Fibroblast of lung (primary cell): ENCODE data around the gene PARP8. TPM values are rescaled to one million over a fixed set of nuclear protein-coding genes. Genes with fewer than 3 reads are reported as not detected.
"Not testable (repeated sequence)": the region's sequence is repeated elsewhere in the genome, so short reads cannot be mapped to it uniquely, and the experiment has no call there.

Experiments used
- DNase-seq, 2 donors: peaks; one replicate each; pipeline versions ENCODE4 v3.0.0 to v3.0.0-alpha.2; 2010; ENCODE audit warnings: low read depth in 2 of 2
- H2AFZ ChIP-seq: 2 replicates; pipeline ENCODE4 v1.5.1; 2012; ENCODE audit warnings: low read length, control low read depth, inconsistent platforms
- H3K27ac ChIP-seq: 2 replicates; pipeline ENCODE4 v1.5.1; 2011; ENCODE audit warnings: low read length, control low read depth; ENCODE audit not compliant: insufficient read depth
- H3K27me3 ChIP-seq: 2 replicates; pipeline ENCODE4 v1.5.1; 2011; ENCODE audit warnings: mild to moderate bottlenecking, low read length; ENCODE audit not compliant: control insufficient read depth, insufficient read depth
- H3K36me3 ChIP-seq: 2 replicates; pipeline ENCODE4 v1.5.1; 2011; ENCODE audit warnings: low read length; ENCODE audit not compliant: control insufficient read depth, insufficient read depth
- H3K4me1 ChIP-seq: 2 replicates; pipeline ENCODE4 v1.5.1; 2011; ENCODE audit warnings: low read length; ENCODE audit not compliant: control insufficient read depth, insufficient read depth; ENCODE audit errors: extremely low read depth
- H3K4me2 ChIP-seq: 2 replicates; pipeline ENCODE4 v1.5.1; 2011; ENCODE audit warnings: low read length, control low read depth; ENCODE audit not compliant: insufficient read depth; ENCODE audit errors: extremely low read depth
- H3K4me3 ChIP-seq, 4 experiments: fragments of 200-600 bp in 1 of 4; sonication (generic) in 1 of 4; replicated peaks in 1 of 4; 2 replicates each; pipeline ENCODE4 v1.5.1; 2011 to 2016; ENCODE audit warnings: low read length in 4 of 4, low read depth in 3 of 4, mild to moderate bottlenecking in 3 of 4, control low read depth in 2 of 4, inconsistent platforms in 1 of 4, mixed read lengths in 1 of 4; ENCODE audit not compliant: insufficient read depth in 1 of 4; ENCODE audit errors: control extremely low read depth in 1 of 4
- H3K79me2 ChIP-seq: 2 replicates; pipeline ENCODE4 v1.5.1; 2012; ENCODE audit warnings: mild to moderate bottlenecking, low read length, inconsistent platforms; ENCODE audit not compliant: control insufficient read depth, insufficient read depth
- H3K9ac ChIP-seq: 2 replicates; pipeline ENCODE4 v1.5.1; 2011; ENCODE audit warnings: mild to moderate bottlenecking, low read length, control low read depth; ENCODE audit not compliant: insufficient read depth
- H3K9me3 ChIP-seq: 2 replicates; pipeline ENCODE4 v1.5.1; 2012; ENCODE audit warnings: low read depth, low read length; ENCODE audit not compliant: control insufficient read depth, insufficient read depth
- H4K20me1 ChIP-seq: 2 replicates; pipeline ENCODE4 v1.5.1; 2011; ENCODE audit warnings: low read length; ENCODE audit not compliant: control insufficient read depth, insufficient read depth; ENCODE audit errors: extremely low read depth
- CTCF ChIP-seq, 2 donors: IDR thresholded peaks in 1 of 2; conservative IDR thresholded peaks in 1 of 2; 1 replicate in 1 of 2; 2 replicates in 1 of 2; pipeline ENCODE4 v1.5.1; 2011 to 2012; ENCODE audit warnings: low read length in 2 of 2, control low read depth in 1 of 2, inconsistent platforms in 1 of 2, low read depth in 1 of 2, mild to moderate bottlenecking in 1 of 2
- EZH2 ChIP-seq: IDR thresholded peaks from 2 replicates; pipeline ENCODE4 v1.5.1; 2012; ENCODE audit warnings: low read length, control low read depth, mild to moderate bottlenecking; ENCODE audit errors: missing control alignments
- polyA plus RNA-seq, 2 donors: library from polyadenylated mRNA; depleted of rRNA in 1 of 2; stranded (reverse) in 1 of 2; unstranded in 1 of 2; fragments of >200 nt; gene quantifications; 2 replicates each; pipeline ENCODE4 v1.2.1, GENCODE V29; 2011 to 2012; ENCODE audit warnings: missing spikeins in 1 of 2
- total RNA-seq: library from RNA; depleted of rRNA; stranded (reverse); fragments of >200 nt; gene quantifications from 2 replicates; pipeline ENCODE4 v1.2.1, GENCODE V29; 2014

PARP8 gene
- total and polyA plus RNA-seq, 2 donors (not counting 1 experiment from before 2014, with no cell fraction given): 13.8 to 24.6 TPM

- Histone ChIP-seq H4K20me1 (no peaks in the 10 kb centered on the region), H3K4me1 (no peaks in the 10 kb centered on the region), H3K27me3 (no peaks in the 10 kb centered on the region), H3K79me2 (no peaks in the 10 kb centered on the region), H3K36me3 (no peaks in the 10 kb centered on the region), H3K4me3 (no peak overlapping the region), H3K27ac (no peak overlapping the region), H3K4me2 (no peak overlapping the region), H2AFZ (no peak overlapping the region), H3K9me3 (no peaks in the 10 kb centered on the region), H3K9ac (no peak overlapping the region)
- TF ChIP-seq EZH2 (no peak), CTCF (conservative IDR thresholded peaks at IDR 0.05 in 1 of 2, IDR thresholded peaks at IDR 0.05 in 1 of 2; ENCODE audit: low read depth in 1 of 2, low read length in 2 of 2) (no peak)
- DNase-seq: no peak
Observed at GRCh38 chr5:50800410-50800809, 134.0 kb downstream of the PARP8 start.

- no peaks in the 10 kb centered on the region for H3K4me1 ChIP-seq
- no peaks in the 10 kb centered on the region for H3K36me3 ChIP-seq
- no peak overlapping the region for H3K4me3 ChIP-seq
- no peaks in the 10 kb centered on the region for H3K27me3 ChIP-seq
- no peaks in the 10 kb centered on the region for H3K79me2 ChIP-seq
- TF ChIP-seq CTCF (conservative IDR thresholded peaks at IDR 0.05 in 1 of 2, IDR thresholded peaks at IDR 0.05 in 1 of 2; ENCODE audit: low read depth in 1 of 2, low read length in 2 of 2) (no peak), EZH2 (no peak)
- no peak overlapping the region for H3K9ac ChIP-seq
- no peak overlapping the region for H2AFZ ChIP-seq
- no peaks in the 10 kb centered on the region for H3K9me3 ChIP-seq
- DNase-seq: peak; percentile 3 to 37
- no peak overlapping the region for H3K27ac ChIP-seq
- no peaks in the 10 kb centered on the region for H4K20me1 ChIP-seq
- H3K4me2 ChIP-seq: no peak overlapping the region
Observed at GRCh38 chr5:50807661-50808060, 141.2 kb downstream of the PARP8 start.

GRCh38 chr5:50808406-50808805 is 142.0 kb downstream of the PARP8 start:
- H3K27me3 ChIP-seq: no peaks in the 10 kb centered on the region
- no peaks in the 10 kb centered on the region for H4K20me1 ChIP-seq
- no peak for DNase-seq
- no peaks in the 10 kb centered on the region for H3K79me2 ChIP-seq
- no peaks in the 10 kb centered on the region for H3K4me1 ChIP-seq
- no peak overlapping the region for H3K4me3 ChIP-seq
- no peaks in the 10 kb centered on the region for H3K36me3 ChIP-seq
- H3K27ac ChIP-seq: no peak overlapping the region
- no peak overlapping the region for H3K4me2 ChIP-seq
- no peak overlapping the region for H2AFZ ChIP-seq
- TF ChIP-seq CTCF (conservative IDR thresholded peaks at IDR 0.05 in 1 of 2, IDR thresholded peaks at IDR 0.05 in 1 of 2; ENCODE audit: low read depth in 1 of 2, low read length in 2 of 2): no peak
- TF ChIP-seq EZH2: no peak
- H3K9me3 ChIP-seq: no peaks in the 10 kb centered on the region
- no peak overlapping the region for H3K9ac ChIP-seq

DNA sequence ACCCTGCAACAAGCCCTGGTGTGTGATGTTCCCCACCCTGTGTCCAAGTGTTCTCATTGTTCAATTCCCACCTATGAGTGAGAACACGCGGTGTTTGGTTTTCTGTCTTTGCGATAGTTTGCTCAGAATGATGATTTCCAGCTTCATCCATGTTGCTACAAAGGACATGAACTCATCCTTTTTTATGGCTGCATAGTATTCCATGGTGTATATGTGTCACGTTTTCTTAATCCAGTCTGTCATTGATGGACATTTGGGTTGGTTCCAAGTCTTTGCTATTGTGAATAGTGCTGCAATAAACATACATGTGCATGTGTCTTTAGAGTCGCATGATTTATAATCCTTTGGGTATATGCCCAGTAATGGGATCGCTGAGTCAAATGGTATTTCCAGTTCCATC is 145.3 kb downstream of the PARP8 start:
- H3K4me3 ChIP-seq, H4K20me1 ChIP-seq, H3K9ac ChIP-seq, H3K36me3 ChIP-seq, H3K79me2 ChIP-seq, H3K27me3 ChIP-seq, H3K4me1 ChIP-seq, H2AFZ ChIP-seq, H3K9me3 ChIP-seq, H3K4me2 ChIP-seq, H3K27ac ChIP-seq, DNase-seq: not testable (repeated sequence)
